Testis (tissue), 5 donors: ENCODE data around the gene KCNAB3. TPM values are rescaled to one million over a fixed set of nuclear protein-coding genes. Genes with fewer than 3 reads are reported as not detected.

Source experiments
- DNase-seq: peaks from one replicate; pipeline ENCODE4 v3.0.0-alpha.2; 2019
- H3K27ac ChIP-seq, 2 donors: fragments of 200-600 bp; sonication (generic); one replicate each; pipeline ENCODE4 v1.5.1; 2019
- H3K27me3 ChIP-seq: fragments of 200-600 bp; sonication (generic); one replicate; pipeline ENCODE4 v1.5.1; 2019
- H3K36me3 ChIP-seq: fragments of 200-600 bp; sonication (generic); one replicate; pipeline ENCODE4 v1.5.1; 2017; ENCODE audit warnings: low read depth; ENCODE audit errors: missing control alignments
- H3K4me1 ChIP-seq: fragments of 200-600 bp; sonication (generic); one replicate; pipeline ENCODE4 v1.5.1; 2019
- H3K4me3 ChIP-seq, 2 donors: fragments of 200-600 bp; sonication (generic); one replicate each; pipeline ENCODE4 v1.5.1; 2017 to 2019
- H3K9me3 ChIP-seq: fragments of 200-600 bp; sonication (generic); one replicate; pipeline ENCODE4 v1.5.1; 2017
- CTCF ChIP-seq, 3 experiments: fragments of 450-650 bp in 2 of 3; fragments of 200-600 bp in 1 of 3; sonication (generic) in 1 of 3; IDR thresholded peaks; one replicate each; pipeline ENCODE4 v1.5.1; 2016 to 2019; ENCODE audit warnings: antibody characterized with exemption in 3 of 3, mild to moderate bottlenecking in 2 of 3, moderate library complexity in 1 of 3
- POLR2A ChIP-seq: fragments of 450-650 bp; IDR thresholded peaks from one replicate; pipeline ENCODE4 v1.6.1; 2017; ENCODE audit warnings: antibody characterized with exemption, mild to moderate bottlenecking, moderate library complexity
- WGBS, 2 donors: methylation state at CpG; one replicate each; pipeline ENCODE4 v1.1.5; 2018; 5-methylcytosine and 5-hydroxymethylcytosine counted together
- intact Hi-C: fragments of 100-400 bp; cut with DNase I; formaldehyde crosslinking; loops from one replicate; pipeline ENCODE4 v1.15.1; 2023; ENCODE audit warnings: low total_unique reads
- long read RNA-seq, 2 donors: transcript quantifications; one replicate each; lab custom pipeline, GENCODE V29; 2026
- polyA plus RNA-seq: library from polyadenylated mRNA; stranded (reverse); fragments of 350-450 nt; fragmentation: Illumina TruSeq; extraction: RNeasy Lipid Tissue Mini Kit (QIAGEN cat#74804); gene quantifications from one replicate; pipeline ENCODE4 v1.2.3, GENCODE V29; 2014; ENCODE audit warnings: low read depth, low replicate concordance; ENCODE audit not compliant: insufficient read depth
- total RNA-seq, 2 donors: library from RNA; depleted of rRNA; stranded (reverse); fragments of >200 nt; gene quantifications; one replicate each; pipeline ENCODE4 v1.2.3, GENCODE V29; 2016

The KCNAB3 gene
- total RNA-seq (1 to 10 TPM; 4.3 to 5.2 TPM), polyA plus RNA-seq (3.3 TPM)
- long read RNA-seq, donor 1, transcript KCNAB3-204 (2 exons, 859 nt) = major isoform, 5 of 7 reads
- long read RNA-seq, donor 1, partial matches to known transcripts = 0 of 7 reads
- long read RNA-seq, donor 1, other reads (novel, unspliced or antisense) = 0 of 7 reads
- long read RNA-seq, donor 2, partial matches to known transcripts = 0 of 2 reads
- long read RNA-seq, donor 2, other reads (novel, unspliced or antisense) = 0 of 2 reads

GRCh38 chr17:7929158-7930023, at the start of gene KCNAB3:
Gene KCNAB3 (minus strand): TSS chr17:7929856. CDS start chr17:7929435, 421 bp downstream.
- intact Hi-C loops = no loop called here
- Histone ChIP-seq H3K36me3 (no peaks in the 10 kb centered on the region), H3K4me3 (peak within 1 kb of the TSS in 1 of 2 donors; percentile 49), H3K27me3 (no peaks in the 10 kb centered on the region), H3K4me1 (peaks cover 22% of the 10 kb centered on the region), H3K27ac (no peak within 1 kb of the TSS), H3K9me3 (no peaks in the 10 kb centered on the region)
- DNase-seq = peak; percentile 81
- TF ChIP-seq CTCF (IDR thresholded peaks at IDR 0.05) (no peak), POLR2A (no peak)
- 28 to 30% methylated on average over 47 to 67 of the region's 67 CpGs for WGBS, 2 donors

GRCh38 chr17:7977805-7978204, 48.1 kb upstream of the KCNAB3 start:
- H3K9me3 ChIP-seq = no peaks in the 10 kb centered on the region
- H3K4me1 ChIP-seq = no peaks in the 10 kb centered on the region
- 90 to 92% methylated on average over 5 of the region's 5 CpGs for WGBS, 2 donors
- no peaks in the 10 kb centered on the region for H3K27me3 ChIP-seq
- TF ChIP-seq POLR2A = no peak
- TF ChIP-seq CTCF (IDR thresholded peaks at IDR 0.05) = no peak
- no peaks in the 10 kb centered on the region for H3K36me3 ChIP-seq
- H3K4me3 ChIP-seq = no peak overlapping the region
- H3K27ac ChIP-seq = no peak overlapping the region
- no peak for DNase-seq
- intact Hi-C loops = no loop called here

- Histone ChIP-seq H3K4me1 (no peaks in the 10 kb centered on the region), H3K36me3 (no peaks in the 10 kb centered on the region), H3K27ac (no peak overlapping the region), H3K9me3 (no peaks in the 10 kb centered on the region), H3K27me3 (no peaks in the 10 kb centered on the region), H3K4me3 (no peak overlapping the region)
- WGBS, 2 donors = 85 to 88% methylated on average over 4 of the region's 4 CpGs
- no peak for TF ChIP-seq POLR2A
- no peak for TF ChIP-seq CTCF (IDR thresholded peaks at IDR 0.05)
- DNase-seq = no peak
- intact Hi-C loops = no loop called here
Measured at GRCh38 chr17:7977039-7977438, 47.4 kb upstream of the KCNAB3 start.

GRCh38 chr17:7974638-7975131, 45.0 kb upstream of the KCNAB3 start:
- Histone ChIP-seq H3K36me3 (no peaks in the 10 kb centered on the region), H3K27me3 (no peaks in the 10 kb centered on the region), H3K27ac (no peak overlapping the region), H3K4me3 (no peak overlapping the region), H3K9me3 (no peaks in the 10 kb centered on the region), H3K4me1 (no peaks in the 10 kb centered on the region)
- DNase-seq = no peak
- intact Hi-C loops = no loop called here
- TF ChIP-seq POLR2A = no peak
- TF ChIP-seq CTCF (IDR thresholded peaks at IDR 0.05) = no peak
